PFSK-1 (cell line): ENCODE results near the gene PHF24.

ENCODE experiments used
- POLR2AphosphoS5 ChIP-seq: IDR thresholded peaks from 2 replicates; pipeline ENCODE4 v1.6.1; 2012; ENCODE audit warnings: low read depth, mild to moderate bottlenecking, control low read depth, low read length, moderate library complexity
- REST ChIP-seq, 2 experiments: IDR thresholded peaks; 2 replicates each; pipeline versions ENCODE4 v1.6.1 to v1.8.0; 2011 to 2012; ENCODE audit warnings: low read depth in 2 of 2, low read length in 2 of 2, control low read depth in 1 of 2, inconsistent platforms in 1 of 2, mild to moderate bottlenecking in 1 of 2, moderate library complexity in 1 of 2; ENCODE audit not compliant: insufficient read depth in 1 of 2

- TF ChIP-seq REST (IDR thresholded peaks at IDR 0.05; ENCODE audit: insufficient read depth in 1 of 2, low read depth in 2 of 2, low read length in 2 of 2): no peak
- TF ChIP-seq POLR2AphosphoS5: no peak
These were observed 70.3 kb downstream of the PHF24 start for GRCh38 chr9:35028341-35028740.
